Measurements from ENCODE around the gene DDR2.

GRCh38 chr1:162670928-162671663 is 38.8 kb downstream of the DDR2 start:
- TF ChIP-seq EZH2 (IDR thresholded peaks at IDR 0.05; ENCODE audit: borderline replicate concordance, insufficient read depth, low read length, poor library complexity, severe bottlenecking) (no peak), POLR2AphosphoS5 (IDR thresholded peaks at IDR 0.05) (no peak), SMC3 (conservative IDR thresholded peaks at IDR 0.05; ENCODE audit: poor library complexity) (no peak), MXI1 (conservative IDR thresholded peaks at IDR 0.05; ENCODE audit: poor library complexity, severe bottlenecking) (no peak)
- TF ChIP-seq, protein P1, sequence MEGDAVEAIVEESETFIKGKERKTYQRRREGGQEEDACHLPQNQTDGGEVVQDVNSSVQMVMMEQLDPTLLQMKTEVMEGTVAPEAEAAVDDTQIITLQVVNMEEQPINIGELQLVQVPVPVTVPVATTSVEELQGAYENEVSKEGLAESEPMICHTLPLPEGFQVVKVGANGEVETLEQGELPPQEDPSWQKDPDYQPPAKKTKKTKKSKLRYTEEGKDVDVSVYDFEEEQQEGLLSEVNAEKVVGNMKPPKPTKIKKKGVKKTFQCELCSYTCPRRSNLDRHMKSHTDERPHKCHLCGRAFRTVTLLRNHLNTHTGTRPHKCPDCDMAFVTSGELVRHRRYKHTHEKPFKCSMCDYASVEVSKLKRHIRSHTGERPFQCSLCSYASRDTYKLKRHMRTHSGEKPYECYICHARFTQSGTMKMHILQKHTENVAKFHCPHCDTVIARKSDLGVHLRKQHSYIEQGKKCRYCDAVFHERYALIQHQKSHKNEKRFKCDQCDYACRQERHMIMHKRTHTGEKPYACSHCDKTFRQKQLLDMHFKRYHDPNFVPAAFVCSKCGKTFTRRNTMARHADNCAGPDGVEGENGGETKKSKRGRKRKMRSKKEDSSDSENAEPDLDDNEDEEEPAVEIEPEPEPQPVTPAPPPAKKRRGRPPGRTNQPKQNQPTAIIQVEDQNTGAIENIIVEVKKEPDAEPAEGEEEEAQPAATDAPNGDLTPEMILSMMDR (IDR thresholded peaks at IDR 0.05; ENCODE audit: poor library complexity, severe bottlenecking): no peak
- TF ChIP-seq, protein P2, sequence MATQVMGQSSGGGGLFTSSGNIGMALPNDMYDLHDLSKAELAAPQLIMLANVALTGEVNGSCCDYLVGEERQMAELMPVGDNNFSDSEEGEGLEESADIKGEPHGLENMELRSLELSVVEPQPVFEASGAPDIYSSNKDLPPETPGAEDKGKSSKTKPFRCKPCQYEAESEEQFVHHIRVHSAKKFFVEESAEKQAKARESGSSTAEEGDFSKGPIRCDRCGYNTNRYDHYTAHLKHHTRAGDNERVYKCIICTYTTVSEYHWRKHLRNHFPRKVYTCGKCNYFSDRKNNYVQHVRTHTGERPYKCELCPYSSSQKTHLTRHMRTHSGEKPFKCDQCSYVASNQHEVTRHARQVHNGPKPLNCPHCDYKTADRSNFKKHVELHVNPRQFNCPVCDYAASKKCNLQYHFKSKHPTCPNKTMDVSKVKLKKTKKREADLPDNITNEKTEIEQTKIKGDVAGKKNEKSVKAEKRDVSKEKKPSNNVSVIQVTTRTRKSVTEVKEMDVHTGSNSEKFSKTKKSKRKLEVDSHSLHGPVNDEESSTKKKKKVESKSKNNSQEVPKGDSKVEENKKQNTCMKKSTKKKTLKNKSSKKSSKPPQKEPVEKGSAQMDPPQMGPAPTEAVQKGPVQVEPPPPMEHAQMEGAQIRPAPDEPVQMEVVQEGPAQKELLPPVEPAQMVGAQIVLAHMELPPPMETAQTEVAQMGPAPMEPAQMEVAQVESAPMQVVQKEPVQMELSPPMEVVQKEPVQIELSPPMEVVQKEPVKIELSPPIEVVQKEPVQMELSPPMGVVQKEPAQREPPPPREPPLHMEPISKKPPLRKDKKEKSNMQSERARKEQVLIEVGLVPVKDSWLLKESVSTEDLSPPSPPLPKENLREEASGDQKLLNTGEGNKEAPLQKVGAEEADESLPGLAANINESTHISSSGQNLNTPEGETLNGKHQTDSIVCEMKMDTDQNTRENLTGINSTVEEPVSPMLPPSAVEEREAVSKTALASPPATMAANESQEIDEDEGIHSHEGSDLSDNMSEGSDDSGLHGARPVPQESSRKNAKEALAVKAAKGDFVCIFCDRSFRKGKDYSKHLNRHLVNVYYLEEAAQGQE (IDR thresholded peaks at IDR 0.05; ENCODE audit: borderline replicate concordance): no peak
